ENCODE measurements around the gene RPF1.
A peak's percentile ranks its signal among the peaks of the same experiment; 100 is the strongest.
"Not testable (repeated sequence)": the region's sequence is repeated elsewhere in the genome, so short reads cannot be mapped to it uniquely, and the experiment has no call there.

Gene RPF1

DNA sequence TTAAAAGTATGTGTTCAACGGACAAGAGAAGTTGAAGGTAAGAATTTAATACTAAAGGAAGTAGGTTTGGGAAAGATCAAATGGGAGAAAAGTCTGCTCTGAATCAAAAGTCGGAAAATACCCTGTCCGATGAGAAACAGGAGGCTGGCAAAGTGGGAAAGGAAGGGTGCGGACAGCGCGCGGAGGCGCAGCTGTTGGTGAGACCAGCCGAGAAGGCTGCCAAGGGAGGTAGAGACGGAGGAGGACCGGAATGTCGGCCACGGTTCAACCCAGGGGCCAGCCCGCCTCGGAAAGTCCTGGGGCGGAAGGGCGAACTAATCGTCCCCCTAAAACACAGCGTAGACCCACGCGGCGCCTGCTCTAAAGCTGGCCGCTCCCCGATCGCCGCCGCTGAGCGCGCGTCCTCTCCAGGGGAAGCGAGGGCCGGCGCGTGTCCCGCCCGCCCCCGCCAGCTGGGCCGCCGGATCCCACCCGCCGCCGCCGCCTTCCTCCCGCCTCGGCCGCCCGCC is 26.5 kb downstream of the RPF1 start:
- DNase-seq (ENCODE audit: low spot score): peak; percentile 78
- TF ChIP-seq, protein P1, sequence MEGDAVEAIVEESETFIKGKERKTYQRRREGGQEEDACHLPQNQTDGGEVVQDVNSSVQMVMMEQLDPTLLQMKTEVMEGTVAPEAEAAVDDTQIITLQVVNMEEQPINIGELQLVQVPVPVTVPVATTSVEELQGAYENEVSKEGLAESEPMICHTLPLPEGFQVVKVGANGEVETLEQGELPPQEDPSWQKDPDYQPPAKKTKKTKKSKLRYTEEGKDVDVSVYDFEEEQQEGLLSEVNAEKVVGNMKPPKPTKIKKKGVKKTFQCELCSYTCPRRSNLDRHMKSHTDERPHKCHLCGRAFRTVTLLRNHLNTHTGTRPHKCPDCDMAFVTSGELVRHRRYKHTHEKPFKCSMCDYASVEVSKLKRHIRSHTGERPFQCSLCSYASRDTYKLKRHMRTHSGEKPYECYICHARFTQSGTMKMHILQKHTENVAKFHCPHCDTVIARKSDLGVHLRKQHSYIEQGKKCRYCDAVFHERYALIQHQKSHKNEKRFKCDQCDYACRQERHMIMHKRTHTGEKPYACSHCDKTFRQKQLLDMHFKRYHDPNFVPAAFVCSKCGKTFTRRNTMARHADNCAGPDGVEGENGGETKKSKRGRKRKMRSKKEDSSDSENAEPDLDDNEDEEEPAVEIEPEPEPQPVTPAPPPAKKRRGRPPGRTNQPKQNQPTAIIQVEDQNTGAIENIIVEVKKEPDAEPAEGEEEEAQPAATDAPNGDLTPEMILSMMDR (IDR thresholded peaks at IDR 0.05; ENCODE audit: borderline replicate concordance, control extremely low read depth, extremely low read depth, insufficient read depth, missing control alignments): no peak
- in situ Hi-C loops (cut with MboI; ENCODE audit: low sequenced_read_pairs, unreplicated experiment): no loop called here

DNA sequence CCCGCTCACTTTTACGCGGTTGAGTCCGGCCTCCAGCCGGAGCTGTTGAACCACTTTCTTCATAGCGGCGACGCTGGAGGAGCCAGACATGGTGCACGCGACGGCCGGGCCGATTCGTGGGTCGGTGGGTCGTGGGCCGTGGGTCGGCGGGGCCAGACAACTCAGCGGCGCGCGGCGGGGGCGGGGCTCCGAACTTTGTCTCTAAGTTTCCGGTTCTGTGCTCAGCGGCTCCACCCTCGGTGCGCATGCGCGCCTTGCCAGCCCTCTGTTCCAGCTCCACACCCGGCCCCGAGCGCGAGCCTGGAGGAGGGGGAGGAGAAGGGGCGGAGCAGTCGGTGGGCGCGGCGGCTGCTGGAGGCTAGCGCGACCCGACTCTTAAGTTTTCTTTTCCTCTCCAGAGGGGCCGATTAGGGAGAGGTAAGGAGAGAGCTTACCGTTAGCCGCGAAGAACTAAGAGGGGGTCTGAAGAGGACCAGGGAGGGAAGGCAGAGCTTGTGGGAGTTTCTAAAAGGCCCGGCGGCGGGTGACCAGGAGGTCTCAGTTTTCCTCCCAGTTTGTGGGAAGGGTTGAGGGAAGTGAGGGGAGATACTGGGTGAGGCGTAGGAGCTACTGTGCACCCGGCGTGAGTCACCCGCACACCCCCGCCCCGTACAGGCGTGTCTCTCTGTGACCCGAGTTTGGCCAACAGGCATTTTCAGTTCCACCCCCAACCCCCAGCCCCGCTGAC is 27.1 kb downstream of the RPF1 start, which contains the start of the genes GNG5 and SPATA1:
Gene GNG5 (minus strand): TSS at position 580 of the 727 bp plus-strand sequence. CDS start 490 bp downstream, at position 90.
Gene SPATA1 (plus strand): TSS at position 385 of the 727 bp plus-strand sequence. CDS start 9,974 bp downstream, outside the sequence.
- DNase-seq (ENCODE audit: low spot score): peak; percentile 98
- TF ChIP-seq, protein P1 (IDR thresholded peaks at IDR 0.05; ENCODE audit: borderline replicate concordance, control extremely low read depth, extremely low read depth, insufficient read depth, missing control alignments): no peak
- in situ Hi-C loops (cut with MboI; ENCODE audit: low sequenced_read_pairs, unreplicated experiment): no loop called here

DNA sequence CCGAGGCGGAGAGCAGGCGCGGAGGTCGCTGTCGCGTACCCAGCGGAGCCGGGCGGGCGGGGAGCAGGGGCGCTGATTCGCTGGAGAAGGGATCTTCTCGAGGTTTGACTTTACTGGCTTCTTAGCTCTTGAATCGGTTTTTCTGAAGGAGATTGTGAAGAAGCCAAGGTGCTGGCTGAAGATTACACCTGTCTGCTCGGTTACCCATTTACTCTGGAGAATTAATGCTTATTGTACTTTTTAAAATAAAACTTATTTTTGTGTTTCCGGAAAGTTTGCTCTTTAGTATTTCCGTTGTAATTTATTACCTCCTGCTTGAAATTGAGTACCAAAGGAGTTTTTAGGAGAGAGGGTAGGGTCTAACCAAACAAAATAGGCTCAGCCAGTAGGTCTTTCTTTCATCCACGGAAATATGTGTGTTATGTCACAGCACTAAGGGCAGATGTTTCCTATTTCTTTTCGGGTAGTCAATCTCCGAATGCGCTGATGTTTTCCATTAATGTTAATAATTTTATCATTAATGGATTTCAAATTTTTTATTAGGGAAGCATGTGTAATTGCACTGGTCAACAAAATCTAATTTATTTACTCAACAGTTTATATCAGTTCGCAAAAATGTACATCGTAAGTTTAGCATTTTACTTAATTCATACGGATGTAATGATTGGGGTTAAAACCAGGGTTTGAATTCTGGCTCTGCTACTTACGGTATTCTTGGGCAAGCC is 27.8 kb downstream of the RPF1 start:
- peak; percentile 23 for DNase-seq (ENCODE audit: low spot score)
- in situ Hi-C loops (cut with MboI; ENCODE audit: low sequenced_read_pairs, unreplicated experiment): no loop called here
- TF ChIP-seq, protein P1 (IDR thresholded peaks at IDR 0.05; ENCODE audit: borderline replicate concordance, control extremely low read depth, extremely low read depth, insufficient read depth, missing control alignments): no peak

DNA sequence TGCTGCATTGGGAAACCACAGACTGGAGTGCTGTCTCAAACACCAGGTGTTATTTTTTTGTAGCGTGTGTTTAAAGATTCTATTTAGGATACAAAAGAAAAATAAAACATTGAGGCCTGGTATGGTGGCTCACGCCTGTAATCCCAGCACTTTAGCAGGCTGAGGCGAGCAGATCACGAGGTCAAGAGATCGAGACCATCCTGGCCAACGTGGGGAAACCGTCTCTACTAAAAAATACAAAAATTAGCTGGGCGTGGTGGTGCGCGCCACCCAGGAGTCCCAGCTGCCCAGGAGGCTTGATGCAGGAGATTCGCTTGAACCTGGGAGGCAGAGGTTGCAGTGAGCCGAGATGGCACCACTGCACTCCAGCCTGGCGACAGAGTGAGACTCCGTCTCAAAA is 28.8 kb downstream of the RPF1 start:
- DNase-seq (ENCODE audit: low spot score); in situ Hi-C loops (cut with MboI; ENCODE audit: low sequenced_read_pairs, unreplicated experiment): not testable (repeated sequence)

DNA sequence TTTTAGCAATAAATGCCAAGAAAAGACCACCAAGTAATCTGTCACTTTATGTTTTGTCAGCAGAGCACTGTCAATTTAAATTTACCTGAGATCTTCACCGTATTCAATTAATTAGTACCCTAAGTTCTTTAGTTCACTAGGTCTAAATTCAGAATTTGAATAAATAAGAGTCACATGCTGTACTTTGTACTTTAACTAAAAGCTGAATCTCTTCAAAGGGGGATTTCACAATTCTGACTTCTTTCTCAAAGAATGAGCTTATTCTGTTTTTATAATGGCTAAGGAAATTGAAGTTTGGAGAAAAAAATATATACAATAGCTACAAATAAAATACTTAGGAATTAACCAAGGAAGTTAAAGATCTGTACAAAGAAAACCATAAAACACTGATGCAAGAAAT is 29.4 kb downstream of the RPF1 start:
- in situ Hi-C loops (cut with MboI; ENCODE audit: low sequenced_read_pairs, unreplicated experiment): no loop called here
- TF ChIP-seq, protein P1 (IDR thresholded peaks at IDR 0.05; ENCODE audit: borderline replicate concordance, control extremely low read depth, extremely low read depth, insufficient read depth, missing control alignments): no peak
- no peak for DNase-seq (ENCODE audit: low spot score)

DNA sequence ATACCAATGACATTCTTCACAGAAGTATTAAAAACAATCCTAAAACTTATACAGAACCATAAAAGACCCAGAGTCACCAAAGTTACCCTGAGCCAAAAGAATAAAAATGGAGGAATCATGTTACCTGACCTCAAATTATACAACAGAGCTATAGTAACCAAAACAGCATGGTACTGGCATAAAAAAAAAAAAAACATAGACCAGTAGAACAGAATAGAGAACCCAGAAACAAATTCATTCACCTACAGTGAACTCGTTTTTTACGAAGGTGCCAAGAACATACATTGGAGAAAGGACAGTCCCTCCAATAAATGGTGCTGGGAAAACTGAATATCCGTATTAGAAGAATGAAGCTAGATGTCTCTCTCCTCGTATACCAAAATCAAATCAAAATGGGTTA is 30.0 kb downstream of the RPF1 start:
- in situ Hi-C loops (cut with MboI; ENCODE audit: low sequenced_read_pairs, unreplicated experiment): no loop called here
- no peak for DNase-seq (ENCODE audit: low spot score)

More for the DNA sequence above, 30.0 kb downstream of the RPF1 start:
- TF ChIP-seq, protein P1 (IDR thresholded peaks at IDR 0.05; ENCODE audit: borderline replicate concordance, control extremely low read depth, extremely low read depth, insufficient read depth, missing control alignments): no peak

All from GM13976 (cell line).